BJ (cell line): ENCODE results near the gene GGTLC2. TPM values are rescaled to one million over a fixed set of nuclear protein-coding genes. Genes with fewer than 3 reads are reported as not detected.
"Not testable (repeated sequence)": the region's sequence is repeated elsewhere in the genome, so short reads cannot be mapped to it uniquely, and the experiment has no call there.

ENCODE experiments used
- CTCF ChIA-PET: fragments of 350-600 bp; formaldehyde crosslinking; extraction: SDS; loops from one replicate; lab custom pipeline; 2021; ENCODE audit warnings: antibody characterized with exemption, inconsistent platforms; lab: Yijun Ruan, JAX
- POLR2A ChIA-PET: fragments of 300-600 bp; sonication (Branson Sonifier 250); formaldehyde crosslinking; extraction: SDS; loops from one replicate; lab custom pipeline; 2021; ENCODE audit warnings: antibody characterized with exemption; lab: Charles Lee
- DNase-seq: peaks from one replicate; pipeline ENCODE4 v3.0.0-alpha.2; 2011; ENCODE audit warnings: low read depth
- H3K27me3 ChIP-seq: 2 replicates; pipeline ENCODE4 v1.6.0; 2011; ENCODE audit warnings: low read length; ENCODE audit not compliant: control insufficient read depth, insufficient read depth
- H3K36me3 ChIP-seq: 2 replicates; pipeline ENCODE4 v1.5.1; 2011; ENCODE audit warnings: low read length; ENCODE audit not compliant: control insufficient read depth, insufficient read depth
- H3K4me3 ChIP-seq: 2 replicates; pipeline ENCODE4 v1.5.1; 2011; ENCODE audit warnings: low read depth, mild to moderate bottlenecking, control low read depth, low read length
- polyA minus RNA-seq: library from RNA; depleted of rRNA, polyadenylated mRNA; stranded (reverse); fragments of >200 nt; gene quantifications from 2 replicates; pipeline ENCODE4 v1.2.3, GENCODE V29; 2011; rRNA and poly(A)+ RNA removed
- polyA plus RNA-seq: library from polyadenylated mRNA; depleted of rRNA; stranded (reverse); fragments of >200 nt; gene quantifications from 2 replicates; pipeline ENCODE4 v1.2.3, GENCODE V29; 2011; rRNA removed
- TF ChIP-seq, protein P1 (sequence below): IDR thresholded peaks from 2 replicates; pipeline ENCODE4 v1.5.1; 2011; ENCODE audit warnings: low read depth, mild to moderate bottlenecking, control low read depth, inconsistent platforms, low read length, moderate library complexity; ENCODE audit not compliant: insufficient read depth

The GGTLC2 gene
- polyA plus RNA-seq (not detected in 2 replicates), polyA minus RNA-seq (not detected in 2 replicates)

DNA sequence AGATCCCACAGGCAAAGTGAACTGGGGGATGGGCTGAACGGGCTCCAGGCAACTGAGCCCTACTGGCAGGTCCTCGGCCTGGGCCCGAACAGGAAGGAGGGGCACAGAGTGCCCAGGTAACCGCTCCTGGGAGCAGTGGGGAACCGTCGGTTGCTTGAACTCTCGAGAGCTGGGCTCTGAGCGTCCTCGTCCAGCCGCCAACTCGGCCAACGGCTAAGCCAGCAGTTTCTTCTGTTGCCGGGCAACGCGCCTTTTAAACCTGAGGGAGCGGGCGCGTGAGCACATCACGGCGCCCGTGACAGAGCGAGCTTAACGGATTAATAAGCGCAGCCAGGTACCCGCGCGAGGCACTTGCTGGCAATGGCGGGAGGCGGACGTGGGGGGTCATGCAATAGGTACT is at the start of gene GGTLC2:
Gene GGTLC2, plus strand, starts transcription at position 301 of the 400 bp plus-strand sequence. CDS start 1,732 bp downstream, outside the sequence.
- POLR2A ChIA-PET, CTCF ChIA-PET: not testable (repeated sequence)

DNA sequence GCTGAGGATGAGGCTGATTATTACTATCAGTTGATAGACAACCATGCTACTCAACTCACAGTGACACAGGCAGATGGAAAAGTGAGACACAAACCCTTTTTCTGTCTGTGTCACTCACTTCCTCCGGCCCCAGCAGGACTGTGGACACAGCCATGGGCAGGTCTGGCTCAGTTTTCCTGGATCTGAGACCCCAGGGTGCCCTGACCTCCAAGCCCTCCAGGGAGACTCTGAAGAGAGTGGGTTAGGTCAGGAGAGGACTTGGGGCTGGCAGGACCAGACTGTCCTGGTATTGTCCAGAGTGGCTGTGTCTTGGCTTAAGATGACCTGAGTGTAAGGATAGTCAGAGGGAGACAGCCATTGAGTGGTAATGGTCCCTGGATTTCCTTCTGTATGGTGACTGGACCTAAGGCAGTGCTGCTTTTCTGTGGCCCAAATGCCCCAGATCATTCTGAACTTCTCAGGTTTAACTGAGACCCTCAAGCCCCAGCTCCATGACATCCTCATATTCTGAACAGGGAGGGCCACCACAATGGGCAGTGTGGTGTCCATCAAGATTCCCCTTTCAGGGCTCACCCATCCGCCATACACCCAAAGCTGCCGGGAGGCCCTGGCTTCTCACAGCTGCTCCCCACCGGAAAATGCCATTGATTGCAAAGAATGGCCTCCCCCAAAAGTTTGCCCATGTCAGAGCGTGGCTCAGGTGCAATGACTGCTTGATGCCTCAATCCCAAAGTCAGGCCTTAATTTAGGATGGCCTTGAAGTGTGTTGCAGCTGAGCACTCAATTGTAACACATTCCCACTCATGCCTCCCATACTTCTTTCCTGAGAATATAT is 49.2 kb upstream of the GGTLC2 start:
- no peak for DNase-seq
- POLR2A ChIA-PET = no interaction called here
- CTCF ChIA-PET = interaction anchor here (0.9 kb wide), 1 partner anchor 18 kb away, joined by 3 read pairs; no protein-coding TSS in a partner anchor

More for the DNA sequence above, at the start of gene GGTLC2:
- not testable (repeated sequence) for H3K36me3 ChIP-seq, H3K4me3 ChIP-seq, DNase-seq, H3K27me3 ChIP-seq

DNA sequence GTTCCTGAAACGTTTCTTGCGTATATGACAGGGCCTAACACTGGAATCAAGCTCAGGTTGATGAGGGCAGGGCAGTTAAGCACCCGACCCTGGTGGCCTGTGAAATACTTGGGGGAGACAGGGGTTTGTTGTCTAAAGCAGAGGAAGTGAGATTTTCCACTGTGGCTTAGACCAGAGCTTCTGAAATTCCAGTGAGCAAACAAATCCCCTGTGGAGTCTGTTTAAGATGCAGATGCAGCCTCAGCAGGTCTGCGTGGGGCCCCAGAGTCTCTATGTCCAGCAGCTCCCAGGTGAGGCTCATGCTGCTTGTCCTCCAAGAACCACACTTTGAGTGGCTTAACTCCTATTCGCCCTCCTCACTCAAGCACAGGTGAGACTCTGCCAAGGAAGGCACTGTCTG is 46.3 kb upstream of the GGTLC2 start:
- POLR2A ChIA-PET = no interaction called here
- TF ChIP-seq, protein P1, sequence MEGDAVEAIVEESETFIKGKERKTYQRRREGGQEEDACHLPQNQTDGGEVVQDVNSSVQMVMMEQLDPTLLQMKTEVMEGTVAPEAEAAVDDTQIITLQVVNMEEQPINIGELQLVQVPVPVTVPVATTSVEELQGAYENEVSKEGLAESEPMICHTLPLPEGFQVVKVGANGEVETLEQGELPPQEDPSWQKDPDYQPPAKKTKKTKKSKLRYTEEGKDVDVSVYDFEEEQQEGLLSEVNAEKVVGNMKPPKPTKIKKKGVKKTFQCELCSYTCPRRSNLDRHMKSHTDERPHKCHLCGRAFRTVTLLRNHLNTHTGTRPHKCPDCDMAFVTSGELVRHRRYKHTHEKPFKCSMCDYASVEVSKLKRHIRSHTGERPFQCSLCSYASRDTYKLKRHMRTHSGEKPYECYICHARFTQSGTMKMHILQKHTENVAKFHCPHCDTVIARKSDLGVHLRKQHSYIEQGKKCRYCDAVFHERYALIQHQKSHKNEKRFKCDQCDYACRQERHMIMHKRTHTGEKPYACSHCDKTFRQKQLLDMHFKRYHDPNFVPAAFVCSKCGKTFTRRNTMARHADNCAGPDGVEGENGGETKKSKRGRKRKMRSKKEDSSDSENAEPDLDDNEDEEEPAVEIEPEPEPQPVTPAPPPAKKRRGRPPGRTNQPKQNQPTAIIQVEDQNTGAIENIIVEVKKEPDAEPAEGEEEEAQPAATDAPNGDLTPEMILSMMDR = no peak
- CTCF ChIA-PET = interaction anchor here (0.9 to 2.0 kb wide), 3 partner anchors 9 to 22 kb away, joined by 3 to 7 read pairs (median 4); no protein-coding TSS in a partner anchor
- Histone ChIP-seq H3K36me3 (no peaks in the 10 kb centered on the region), H3K4me3 (no peak overlapping the region), H3K27me3 (no peaks in the 10 kb centered on the region; the same call in 1 of the 2 replicates)
- DNase-seq = no peak

More for the DNA sequence above, 49.2 kb upstream of the GGTLC2 start:
- Histone ChIP-seq H3K36me3 (no peaks in the 10 kb centered on the region), H3K4me3 (no peak overlapping the region), H3K27me3 (no peaks in the 10 kb centered on the region; the same call in 1 of the 2 replicates)
- TF ChIP-seq, protein P1 = no peak

DNA sequence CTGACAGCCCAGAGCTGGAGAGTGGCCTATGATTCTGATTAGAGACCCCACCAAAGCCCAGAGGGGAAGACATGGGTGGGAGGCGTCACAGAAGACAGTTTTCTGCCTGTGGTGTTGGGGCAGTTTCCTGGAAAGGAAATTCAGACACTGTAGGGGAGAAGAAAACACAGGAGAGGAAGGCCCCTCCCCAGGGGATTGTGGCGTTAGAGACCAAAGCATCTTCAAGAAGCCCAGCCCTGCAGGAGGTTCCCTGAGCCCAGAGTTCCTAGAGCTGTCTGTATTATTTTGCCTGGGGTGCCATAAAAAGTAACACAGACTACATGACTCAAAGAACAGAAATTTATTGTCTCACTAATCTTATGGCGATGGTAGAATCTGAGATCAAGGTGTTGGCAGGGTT is 45.2 kb upstream of the GGTLC2 start:
- no peak for DNase-seq
- ChIA-PET CTCF (interaction anchor here (1.1 to 2.0 kb wide), 3 partner anchors 12 to 109 kb away, joined by 3 to 7 read pairs (median 3); no protein-coding TSS in a partner anchor), POLR2A (no interaction called here)
- TF ChIP-seq, protein P1 = no peak
- Histone ChIP-seq H3K4me3 (no peak overlapping the region), H3K36me3 (no peaks in the 10 kb centered on the region), H3K27me3 (no peaks in the 10 kb centered on the region; the same call in 1 of the 2 replicates)

DNA sequence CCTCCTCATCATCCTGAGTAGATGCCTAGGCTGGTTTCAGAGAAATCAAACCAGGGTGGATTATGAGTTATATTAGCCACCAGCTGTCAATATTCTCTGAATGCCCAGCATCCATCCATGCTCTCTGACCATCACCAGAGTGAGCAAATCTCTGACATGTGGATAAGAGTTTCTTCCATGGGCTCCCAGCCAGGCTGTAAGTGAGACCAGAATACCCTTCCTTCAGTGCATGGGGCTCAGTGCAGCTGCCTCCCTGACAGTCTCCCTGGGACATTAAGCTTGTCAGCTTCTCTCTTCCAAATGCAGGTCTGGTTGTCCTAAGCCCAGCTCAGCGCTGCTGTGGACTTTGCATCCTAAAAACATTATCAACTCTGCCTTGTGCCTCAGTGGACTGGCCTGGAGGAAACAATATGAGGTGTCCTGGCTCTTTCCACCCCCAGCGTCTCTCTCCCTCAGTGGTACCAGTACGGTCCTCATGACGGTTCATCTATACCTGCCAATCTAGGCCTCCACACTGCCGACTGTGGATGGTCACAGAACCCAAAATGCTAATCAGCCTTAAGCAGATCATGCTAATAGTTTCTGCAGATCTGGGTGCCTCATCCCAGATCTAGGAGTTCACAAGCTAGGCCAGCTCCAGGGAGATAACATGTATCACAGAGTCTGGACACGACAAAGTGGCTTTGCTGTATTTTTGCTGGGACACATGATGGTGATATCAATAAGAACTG is 43.7 kb upstream of the GGTLC2 start:
- CTCF ChIA-PET = interaction anchor here (0.8 to 1.7 kb wide), 3 partner anchors 14 to 356 kb away, joined by 3 to 7 read pairs (median 3); no protein-coding TSS in a partner anchor
- POLR2A ChIA-PET = no interaction called here
- Histone ChIP-seq H3K4me3 (no peak overlapping the region), H3K36me3 (no peaks in the 10 kb centered on the region), H3K27me3 (no peaks in the 10 kb centered on the region; the same call in 1 of the 2 replicates)
- DNase-seq = no peak
- TF ChIP-seq, protein P1 = no peak
